ENCODE results near the gene SGSM2.
A peak's percentile ranks its signal among the peaks of the same experiment; 100 is the strongest.

Gene SGSM2

GRCh38 chr17:2400474-2400866, 63.2 kb downstream of the SGSM2 start:
- Histone ChIP-seq H3F3A (ENCODE audit: insufficient read depth, low read length) (no peaks in the 10 kb centered on the region; the same call in 1 of the 2 replicates), H3K36me3 (ENCODE audit: insufficient read depth, low read length) (no peaks in the 10 kb centered on the region), H4K20me1 (ENCODE audit: insufficient read depth, low read length) (no peaks in the 10 kb centered on the region), H2AFZ (ENCODE audit: low read length) (no peak overlapping the region), H3K4me3 (ENCODE audit: low read depth, low read length, poor library complexity, severe bottlenecking) (peak overlapping the region; percentile 84), H3K9me3 (ENCODE audit: low read length) (no peaks in the 10 kb centered on the region), H3K9me2 (ENCODE audit: low read depth, low read length) (no peaks in the 10 kb centered on the region), H3K27me3 (ENCODE audit: insufficient read depth, low read length) (no peaks in the 10 kb centered on the region), H3K4me2 (ENCODE audit: low read length) (peak overlapping the region; percentile 96), H3K9ac (ENCODE audit: low read length) (peak overlapping the region; percentile 80), H3K27ac (ENCODE audit: low read depth, low read length, poor library complexity, severe bottlenecking) (peak overlapping the region; percentile 68), H3K79me2 (ENCODE audit: insufficient read depth, low read length) (no peaks in the 10 kb centered on the region), H3K4me1 (ENCODE audit: insufficient read depth, low read length, severe bottlenecking) (peaks cover 41% of the 10 kb centered on the region)
- TF ChIP-seq CTCF (IDR thresholded peaks at IDR 0.05; ENCODE audit: low read length), result no peak
- no peak for TF ChIP-seq EZH2 (IDR thresholded peaks at IDR 0.05; ENCODE audit: borderline replicate concordance, low read length)

GRCh38 chr17:2400877-2401425, 63.6 kb downstream of the SGSM2 start, which contains the start of gene MNT:
TSS of gene MNT (minus strand) at chr17:2401060. CDS start at chr17:2400712, 348 bp downstream.
- no peak within 1 kb of the TSS for H2AFZ ChIP-seq (ENCODE audit: low read length)
- peak within 1 kb of the TSS; percentile 96 for H3K4me2 ChIP-seq (ENCODE audit: low read length)
- no peaks in the 10 kb centered on the region for H3K27me3 ChIP-seq (ENCODE audit: insufficient read depth, low read length)
- peak within 1 kb of the TSS; percentile 88 for H3K27ac ChIP-seq (ENCODE audit: low read depth, low read length, poor library complexity, severe bottlenecking)
- peak within 1 kb of the TSS; percentile 80 for H3K9ac ChIP-seq (ENCODE audit: low read length)
- peak within 1 kb of the TSS; percentile 84 for H3K4me3 ChIP-seq (ENCODE audit: low read depth, low read length, poor library complexity, severe bottlenecking)
- H4K20me1 ChIP-seq (ENCODE audit: insufficient read depth, low read length), result no peaks in the 10 kb centered on the region
- H3K79me2 ChIP-seq (ENCODE audit: insufficient read depth, low read length), result no peaks in the 10 kb centered on the region
- H3K9me2 ChIP-seq (ENCODE audit: low read depth, low read length), result no peaks in the 10 kb centered on the region
- no peaks in the 10 kb centered on the region for H3K36me3 ChIP-seq (ENCODE audit: insufficient read depth, low read length)
- no peaks in the 10 kb centered on the region for H3K9me3 ChIP-seq (ENCODE audit: low read length)
- no peak for TF ChIP-seq EZH2 (IDR thresholded peaks at IDR 0.05; ENCODE audit: borderline replicate concordance, low read length)
- no peak for TF ChIP-seq CTCF (IDR thresholded peaks at IDR 0.05; ENCODE audit: low read length)
- H3K4me1 ChIP-seq (ENCODE audit: insufficient read depth, low read length, severe bottlenecking), result peaks cover 36% of the 10 kb centered on the region
- H3F3A ChIP-seq (ENCODE audit: insufficient read depth, low read length), result no peaks in the 10 kb centered on the region; the same call in 1 of the 2 replicates

- Histone ChIP-seq H3K9me2 (ENCODE audit: low read depth, low read length) (no peaks in the 10 kb centered on the region), H3F3A (ENCODE audit: insufficient read depth, low read length) (no peaks in the 10 kb centered on the region; the same call in 1 of the 2 replicates), H3K9ac (ENCODE audit: low read length) (peak overlapping the region; percentile 69), H3K4me3 (ENCODE audit: low read depth, low read length, poor library complexity, severe bottlenecking) (peak overlapping the region; percentile 84), H3K4me2 (ENCODE audit: low read length) (peak overlapping the region; percentile 92), H3K79me2 (ENCODE audit: insufficient read depth, low read length) (no peaks in the 10 kb centered on the region), H3K9me3 (ENCODE audit: low read length) (no peaks in the 10 kb centered on the region), H4K20me1 (ENCODE audit: insufficient read depth, low read length) (no peaks in the 10 kb centered on the region), H3K27me3 (ENCODE audit: insufficient read depth, low read length) (no peaks in the 10 kb centered on the region), H3K4me1 (ENCODE audit: insufficient read depth, low read length, severe bottlenecking) (peaks cover 29% of the 10 kb centered on the region), H3K27ac (ENCODE audit: low read depth, low read length, poor library complexity, severe bottlenecking) (peak overlapping the region; percentile 88), H2AFZ (ENCODE audit: low read length) (no peak overlapping the region), H3K36me3 (ENCODE audit: insufficient read depth, low read length) (no peaks in the 10 kb centered on the region)
- TF ChIP-seq EZH2 (IDR thresholded peaks at IDR 0.05; ENCODE audit: borderline replicate concordance, low read length) (no peak), CTCF (IDR thresholded peaks at IDR 0.05; ENCODE audit: low read length) (no peak)
These were observed 64.3 kb downstream of the SGSM2 start for GRCh38 chr17:2401426-2402221.
